Fibroblast of villous mesenchyme (primary cell): Measurements from ENCODE around the gene P2RY14. TPM values are rescaled to one million over a fixed set of nuclear protein-coding genes. Genes with fewer than 3 reads are reported as not detected.

Source experiments
- DNase-seq: peaks from one replicate; pipeline ENCODE4 v3.0.0-alpha.2; 2010; ENCODE audit warnings: low read depth
- H3K4me3 ChIP-seq: 2 replicates; pipeline ENCODE4 v1.5.1; 2011; ENCODE audit warnings: low read depth, mild to moderate bottlenecking, low read length
- CTCF ChIP-seq: IDR thresholded peaks from 2 replicates; pipeline ENCODE4 v1.5.1; 2012; ENCODE audit warnings: low read depth, mild to moderate bottlenecking, low read length; ENCODE audit not compliant: insufficient read depth
- total RNA-seq: library from RNA; depleted of rRNA; stranded (reverse); fragments of >200 nt; gene quantifications from 2 replicates; pipeline ENCODE4 v1.2.3, GENCODE V29; 2012

The P2RY14 gene
- total RNA-seq, 1 donor = not detected

GRCh38 chr3:151228666-151229040, 49.7 kb downstream of the P2RY14 start:
- DNase-seq = peak; percentile 69
- H3K4me3 ChIP-seq = no peak overlapping the region
- no peak for TF ChIP-seq CTCF

- peak; percentile 93 for TF ChIP-seq CTCF
- peak; percentile 87 for DNase-seq
- no peak overlapping the region for H3K4me3 ChIP-seq
Observed at GRCh38 chr3:151227807-151228665, 50.3 kb downstream of the P2RY14 start.

GRCh38 chr3:151227266-151227806, 51.0 kb downstream of the P2RY14 start:
- no peak for TF ChIP-seq CTCF
- DNase-seq = no peak
- H3K4me3 ChIP-seq = no peak overlapping the region

GRCh38 chr3:151226825-151227224, 51.5 kb downstream of the P2RY14 start:
- no peak overlapping the region for H3K4me3 ChIP-seq
- no peak for TF ChIP-seq CTCF
- DNase-seq = no peak

- TF ChIP-seq CTCF = no peak
- DNase-seq = peak; percentile 85
- H3K4me3 ChIP-seq = no peak overlapping the region
Observed at GRCh38 chr3:151226088-151226563, 52.2 kb downstream of the P2RY14 start.

- DNase-seq = no peak
- no peak for TF ChIP-seq CTCF
- no peak overlapping the region for H3K4me3 ChIP-seq
Observed at GRCh38 chr3:151225040-151225975, 53.0 kb downstream of the P2RY14 start.
